Mammary epithelial cell (primary cell): ENCODE measurements around the gene PLXNA1.

Experiments used
- EZH2 ChIP-seq: IDR thresholded peaks from 2 replicates; pipeline ENCODE4 v1.6.1; 2012; ENCODE audit warnings: low read length, inconsistent platforms, borderline replicate concordance
- TF ChIP-seq, protein P1 (sequence below), 2 donors: IDR thresholded peaks in 1 of 2; conservative IDR thresholded peaks in 1 of 2; 2 replicates each; pipeline ENCODE4 v1.5.1; 2011 to 2012; ENCODE audit warnings: inconsistent platforms in 2 of 2, low read length in 2 of 2, mild to moderate bottlenecking in 2 of 2, control low read depth in 1 of 2, low read depth in 1 of 2; ENCODE audit not compliant: insufficient read depth in 1 of 2; ENCODE audit errors: extremely low read depth in 1 of 2

DNA sequence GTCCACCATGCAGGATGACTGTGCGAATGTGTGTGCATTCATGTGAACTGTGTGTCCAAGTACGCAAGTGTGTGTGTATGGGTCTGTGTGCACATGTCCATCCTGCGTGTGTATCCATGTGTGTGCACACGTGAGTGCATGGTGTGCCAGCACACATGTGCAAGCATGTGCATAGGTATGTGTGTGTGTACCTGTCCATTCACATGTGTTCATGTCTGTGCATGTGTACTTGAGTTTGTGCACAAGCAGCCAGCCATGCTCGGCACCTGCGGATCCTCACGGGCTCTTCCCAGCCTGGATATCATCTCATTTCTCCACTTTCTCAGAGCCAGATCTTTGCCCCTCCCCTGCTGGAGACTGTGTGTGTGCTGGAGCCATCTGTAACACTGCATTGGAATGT, 18.7 kb upstream of the PLXNA1 start:
- TF ChIP-seq, protein P1, sequence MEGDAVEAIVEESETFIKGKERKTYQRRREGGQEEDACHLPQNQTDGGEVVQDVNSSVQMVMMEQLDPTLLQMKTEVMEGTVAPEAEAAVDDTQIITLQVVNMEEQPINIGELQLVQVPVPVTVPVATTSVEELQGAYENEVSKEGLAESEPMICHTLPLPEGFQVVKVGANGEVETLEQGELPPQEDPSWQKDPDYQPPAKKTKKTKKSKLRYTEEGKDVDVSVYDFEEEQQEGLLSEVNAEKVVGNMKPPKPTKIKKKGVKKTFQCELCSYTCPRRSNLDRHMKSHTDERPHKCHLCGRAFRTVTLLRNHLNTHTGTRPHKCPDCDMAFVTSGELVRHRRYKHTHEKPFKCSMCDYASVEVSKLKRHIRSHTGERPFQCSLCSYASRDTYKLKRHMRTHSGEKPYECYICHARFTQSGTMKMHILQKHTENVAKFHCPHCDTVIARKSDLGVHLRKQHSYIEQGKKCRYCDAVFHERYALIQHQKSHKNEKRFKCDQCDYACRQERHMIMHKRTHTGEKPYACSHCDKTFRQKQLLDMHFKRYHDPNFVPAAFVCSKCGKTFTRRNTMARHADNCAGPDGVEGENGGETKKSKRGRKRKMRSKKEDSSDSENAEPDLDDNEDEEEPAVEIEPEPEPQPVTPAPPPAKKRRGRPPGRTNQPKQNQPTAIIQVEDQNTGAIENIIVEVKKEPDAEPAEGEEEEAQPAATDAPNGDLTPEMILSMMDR (conservative IDR thresholded peaks at IDR 0.05 in 1 of 2, IDR thresholded peaks at IDR 0.05 in 1 of 2; ENCODE audit: extremely low read depth in 1 of 2, insufficient read depth in 1 of 2, low read depth in 1 of 2, low read length in 2 of 2) = no peak
- TF ChIP-seq EZH2 = no peak
